Measurements from ENCODE around the gene ZNF584.

GRCh38 chr19:58361900-58362271 lies 46.6 kb upstream of the ZNF584 start:
- no peak for TF ChIP-seq CTCF (IDR thresholded peaks at IDR 0.05)
- no peak for TF ChIP-seq POLR2A (IDR thresholded peaks at IDR 0.05)
